ENCODE measurements around the gene SLC6A19.
"Not testable (repeated sequence)": the region's sequence is repeated elsewhere in the genome, so short reads cannot be mapped to it uniquely, and the experiment has no call there.

The SLC6A19 gene

GRCh38 chr5:1252681-1253080 is 51.3 kb downstream of the SLC6A19 start:
- H3K9me3 Mint-ChIP-seq: no peaks in the 10 kb centered on the region
- H3K27ac Mint-ChIP-seq: no peak overlapping the region
- H3K27me3 Mint-ChIP-seq: peaks cover under 1% of the 10 kb centered on the region
- H3K36me3 Mint-ChIP-seq (ENCODE audit: low read depth): no peaks in the 10 kb centered on the region
- H3K4me3 Mint-ChIP-seq: no peak overlapping the region
- H3K4me1 Mint-ChIP-seq (ENCODE audit: low read depth): peaks cover 15% of the 10 kb centered on the region

- peaks cover 15% of the 10 kb centered on the region for H3K4me1 Mint-ChIP-seq (ENCODE audit: low read depth)
Observed at GRCh38 chr5:1253456-1254105, 52.2 kb downstream of the SLC6A19 start.

GRCh38 chr5:1254196-1254595 is 52.8 kb downstream of the SLC6A19 start:
- Mint-ChIP-seq H3K36me3 (ENCODE audit: low read depth) (no peaks in the 10 kb centered on the region), H3K4me3 (no peak overlapping the region), H3K4me1 (ENCODE audit: low read depth) (peaks cover 15% of the 10 kb centered on the region), H3K9me3 (no peaks in the 10 kb centered on the region), H3K27me3 (no peaks in the 10 kb centered on the region), H3K27ac (no peak overlapping the region)

More at GRCh38 chr5:1253456-1254105, 52.2 kb downstream of the SLC6A19 start:
- no peaks in the 10 kb centered on the region for H3K36me3 Mint-ChIP-seq (ENCODE audit: low read depth)
- H3K4me3 Mint-ChIP-seq: no peak overlapping the region
- H3K27me3 Mint-ChIP-seq: no peaks in the 10 kb centered on the region
- H3K9me3 Mint-ChIP-seq: no peaks in the 10 kb centered on the region
- no peak overlapping the region for H3K27ac Mint-ChIP-seq

DNA sequence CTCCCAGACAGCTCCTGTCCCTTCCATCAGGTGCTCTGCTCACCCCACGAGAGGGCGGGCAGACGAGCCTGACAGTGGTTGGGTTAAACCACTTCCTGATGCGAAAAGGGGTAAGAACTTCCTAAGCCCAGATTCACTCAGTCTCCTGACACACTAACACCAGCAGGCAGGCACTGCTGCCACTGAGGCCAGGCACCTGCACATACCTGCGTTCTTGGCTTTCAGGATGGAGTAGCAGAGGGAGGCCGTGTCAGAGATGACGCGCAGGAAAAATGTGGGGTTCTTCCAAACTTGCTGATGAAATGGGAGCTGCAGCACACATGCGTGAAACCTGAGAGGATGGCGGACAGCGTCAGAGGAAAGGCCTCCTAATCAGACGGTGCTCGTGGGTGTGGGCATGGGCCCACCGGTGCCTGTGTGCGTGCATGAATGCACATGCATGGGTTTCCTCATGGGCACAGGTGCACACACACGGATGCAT is 53.7 kb downstream of the SLC6A19 start:
- peaks cover 15% of the 10 kb centered on the region for H3K4me1 Mint-ChIP-seq (ENCODE audit: low read depth)
- no peaks in the 10 kb centered on the region for H3K36me3 Mint-ChIP-seq (ENCODE audit: low read depth)
- no peak overlapping the region for H3K27ac Mint-ChIP-seq
- H3K9me3 Mint-ChIP-seq: no peaks in the 10 kb centered on the region
- H3K4me3 Mint-ChIP-seq: no peak overlapping the region
- no peaks in the 10 kb centered on the region for H3K27me3 Mint-ChIP-seq

DNA sequence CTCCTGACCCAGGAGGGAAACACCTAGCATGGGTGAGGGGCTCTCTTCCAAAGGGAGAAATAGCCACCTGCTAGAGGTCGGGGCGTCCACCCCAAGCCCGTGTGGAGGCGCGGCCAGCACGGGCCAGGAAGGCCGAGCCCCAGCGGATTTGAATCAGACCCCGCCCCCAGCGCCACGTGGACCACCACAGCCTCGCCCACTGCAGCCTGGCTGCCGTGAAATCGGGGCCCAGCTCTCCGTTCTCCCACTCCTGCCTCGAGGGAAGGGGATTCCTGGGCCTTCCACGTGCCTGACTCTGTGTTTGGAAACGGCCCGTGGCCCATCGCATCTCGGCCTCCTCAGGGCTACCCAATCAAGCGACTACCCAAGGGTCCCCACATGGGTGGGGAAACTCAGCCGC is 55.4 kb downstream of the SLC6A19 start:
- no peaks in the 10 kb centered on the region for H3K27me3 Mint-ChIP-seq

DNA sequence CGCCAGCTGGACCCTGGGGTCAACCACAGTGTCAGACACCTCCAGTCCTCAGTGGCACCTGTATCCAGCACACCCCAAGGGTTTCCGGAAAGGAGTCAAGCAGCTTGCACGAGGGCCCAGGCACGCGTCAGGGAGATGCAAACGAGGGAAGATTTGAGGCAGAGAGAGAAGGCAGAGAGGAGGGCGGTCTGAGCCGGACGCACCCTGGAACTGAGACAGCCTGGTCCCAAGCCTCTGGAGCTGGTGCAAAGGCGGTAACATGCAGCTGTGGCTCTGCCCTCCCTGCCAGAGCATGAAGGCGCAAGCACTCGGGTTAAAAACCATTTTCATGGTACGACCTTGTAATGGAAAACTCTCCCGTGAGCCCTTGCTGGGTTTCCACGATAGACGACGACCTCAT is 56.0 kb downstream of the SLC6A19 start:
- no peak overlapping the region for H3K27ac Mint-ChIP-seq
- no peaks in the 10 kb centered on the region for H3K9me3 Mint-ChIP-seq
- H3K4me1 Mint-ChIP-seq (ENCODE audit: low read depth): peaks cover 15% of the 10 kb centered on the region
- H3K27me3 Mint-ChIP-seq: no peaks in the 10 kb centered on the region
- H3K36me3 Mint-ChIP-seq (ENCODE audit: low read depth): peaks cover 5% of the 10 kb centered on the region
- no peak overlapping the region for H3K4me3 Mint-ChIP-seq

More for the DNA sequence above, 55.4 kb downstream of the SLC6A19 start:
- Mint-ChIP-seq H3K27ac (no peak overlapping the region), H3K4me1 (ENCODE audit: low read depth) (peaks cover 15% of the 10 kb centered on the region), H3K4me3 (no peak overlapping the region), H3K36me3 (ENCODE audit: low read depth) (no peaks in the 10 kb centered on the region), H3K9me3 (no peaks in the 10 kb centered on the region)

DNA sequence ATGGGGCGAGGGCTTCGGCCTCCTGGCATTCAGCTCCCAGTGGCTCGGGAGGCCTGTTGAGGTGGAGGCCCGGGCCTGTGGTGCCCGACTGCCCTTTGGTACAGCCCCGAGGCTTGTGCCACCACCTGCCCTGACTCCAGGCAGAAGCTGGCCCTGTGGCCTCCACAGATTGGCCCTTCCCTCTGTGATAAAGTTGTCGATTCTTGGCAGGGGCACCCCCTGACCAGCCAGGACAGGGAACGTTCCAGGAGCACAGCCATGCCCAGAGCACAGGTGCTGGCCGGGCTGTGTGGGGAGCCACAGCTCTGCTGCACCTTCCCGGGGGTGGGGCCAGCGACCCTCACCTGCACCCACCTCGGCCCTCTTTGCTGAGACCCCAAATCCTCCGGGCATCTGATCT is 56.4 kb downstream of the SLC6A19 start:
- no peaks in the 10 kb centered on the region for H3K27me3 Mint-ChIP-seq
- peaks cover 9% of the 10 kb centered on the region for H3K36me3 Mint-ChIP-seq (ENCODE audit: low read depth)
- H3K9me3 Mint-ChIP-seq: no peaks in the 10 kb centered on the region
- H3K4me3 Mint-ChIP-seq: no peak overlapping the region
- H3K27ac Mint-ChIP-seq: no peak overlapping the region
- H3K4me1 Mint-ChIP-seq (ENCODE audit: low read depth): peaks cover 15% of the 10 kb centered on the region

DNA sequence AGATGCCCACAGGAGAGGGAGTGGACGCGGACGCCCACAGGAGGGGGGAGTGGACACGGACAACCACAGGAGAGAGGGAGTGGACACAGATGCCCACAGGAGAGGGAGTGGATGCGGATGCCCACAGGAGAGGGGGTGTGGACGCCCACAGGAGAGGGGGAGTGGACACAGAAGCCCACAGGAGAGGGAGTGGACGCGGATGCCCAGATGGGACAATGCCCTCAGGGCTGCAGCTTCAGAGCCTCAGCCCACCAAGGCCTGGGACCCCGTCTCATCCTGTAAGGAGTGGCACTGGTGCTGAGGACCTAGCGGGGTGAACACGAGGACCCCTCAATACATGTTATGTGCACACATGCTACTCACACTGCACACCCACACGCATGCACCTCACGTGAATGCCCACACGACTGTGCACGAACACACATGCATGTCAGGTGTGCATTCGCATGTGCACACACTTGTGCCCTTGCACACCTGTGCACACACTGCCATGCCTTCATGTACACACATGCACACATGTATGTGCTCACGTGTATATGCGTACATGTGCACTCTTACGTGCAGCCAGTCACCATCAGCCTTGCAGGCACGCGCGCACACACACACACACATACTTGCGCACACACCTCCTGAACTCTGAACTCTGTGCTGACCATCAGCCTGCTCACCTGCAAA is 58.5 kb downstream of the SLC6A19 start:
- no peaks in the 10 kb centered on the region for H3K27me3 Mint-ChIP-seq
- H3K4me3 Mint-ChIP-seq: no peak overlapping the region
- no peaks in the 10 kb centered on the region for H3K9me3 Mint-ChIP-seq
- no peak overlapping the region for H3K27ac Mint-ChIP-seq
- peaks cover 16% of the 10 kb centered on the region for H3K36me3 Mint-ChIP-seq (ENCODE audit: low read depth)
- H3K4me1 Mint-ChIP-seq (ENCODE audit: low read depth): peaks cover 9% of the 10 kb centered on the region

DNA sequence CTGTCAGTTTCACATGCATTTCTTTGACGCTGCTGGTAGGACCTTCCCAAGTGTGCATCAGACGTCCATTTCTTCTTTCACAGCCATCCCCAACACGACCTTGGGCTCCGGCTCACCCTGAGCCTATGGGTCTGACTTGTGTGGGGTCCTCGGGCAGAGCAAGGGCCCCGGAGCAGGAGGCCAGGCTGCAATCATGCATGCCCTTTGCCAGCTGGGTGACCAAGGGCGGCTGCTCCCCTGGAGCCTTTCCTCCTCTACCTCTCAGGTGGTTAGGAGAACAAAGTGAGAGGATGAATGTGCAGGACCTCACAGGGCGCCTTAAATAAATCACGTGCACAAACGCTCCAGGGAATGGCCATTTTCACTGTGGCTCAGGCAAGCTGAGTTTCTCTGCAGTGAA is 60.2 kb downstream of the SLC6A19 start:
- Mint-ChIP-seq H3K4me3 (no peak overlapping the region), H3K9me3 (no peaks in the 10 kb centered on the region), H3K4me1 (ENCODE audit: low read depth) (no peaks in the 10 kb centered on the region), H3K27ac (no peak overlapping the region), H3K27me3 (no peaks in the 10 kb centered on the region), H3K36me3 (ENCODE audit: low read depth) (peaks cover 20% of the 10 kb centered on the region)

DNA sequence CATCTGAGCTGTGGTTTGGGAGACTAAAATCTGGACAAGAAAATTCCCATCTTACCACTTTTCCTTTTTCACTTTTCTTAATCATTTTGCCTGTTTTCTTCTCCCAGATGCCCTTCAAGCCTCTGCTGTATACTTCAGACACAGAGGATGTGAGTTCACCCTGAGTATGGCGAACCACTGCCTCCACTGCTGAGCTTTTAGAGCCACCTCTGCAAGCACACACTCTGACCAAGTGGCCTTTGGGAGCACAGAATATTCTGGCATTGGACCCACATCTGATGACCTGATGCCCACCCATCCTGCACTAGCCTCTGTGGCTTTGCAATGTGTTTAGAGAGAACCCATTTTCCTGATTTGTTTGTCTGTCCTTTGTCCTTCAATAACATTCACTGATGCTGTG is 61.0 kb downstream of the SLC6A19 start:
- Mint-ChIP-seq H3K4me1 (ENCODE audit: low read depth) (no peaks in the 10 kb centered on the region), H3K9me3 (no peaks in the 10 kb centered on the region), H3K27me3 (no peaks in the 10 kb centered on the region), H3K4me3 (no peak overlapping the region), H3K27ac (peak overlapping the region; percentile 43), H3K36me3 (ENCODE audit: low read depth) (peaks cover 26% of the 10 kb centered on the region)

DNA sequence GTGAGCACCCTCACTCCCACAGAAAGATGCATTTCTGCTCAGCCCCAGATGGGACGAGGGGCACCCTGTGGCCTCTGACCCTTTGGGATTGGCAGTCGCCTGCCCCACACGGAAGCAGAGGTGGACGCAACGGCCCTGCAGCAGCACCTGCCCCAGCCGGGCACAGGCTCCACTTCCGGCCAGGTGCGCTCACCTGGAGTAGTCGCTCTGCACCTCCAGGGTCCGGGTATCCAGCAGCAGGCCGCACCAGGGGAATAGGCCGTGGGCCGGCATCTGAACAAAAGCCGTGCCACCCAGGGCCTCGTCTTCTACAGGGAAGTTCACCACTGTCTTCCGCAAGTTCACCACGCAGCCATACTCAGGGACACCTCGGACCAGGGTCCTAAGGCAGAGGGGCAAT is 62.8 kb downstream of the SLC6A19 start:
- peaks cover 33% of the 10 kb centered on the region for H3K36me3 Mint-ChIP-seq (ENCODE audit: low read depth)
- no peaks in the 10 kb centered on the region for H3K27me3 Mint-ChIP-seq
- no peak overlapping the region for H3K4me3 Mint-ChIP-seq
- H3K4me1 Mint-ChIP-seq (ENCODE audit: low read depth): peaks cover 9% of the 10 kb centered on the region
- H3K27ac Mint-ChIP-seq: no peak overlapping the region
- H3K9me3 Mint-ChIP-seq: no peaks in the 10 kb centered on the region

GRCh38 chr5:1265026-1265425 is 63.6 kb downstream of the SLC6A19 start:
- Mint-ChIP-seq H3K9me3 (no peaks in the 10 kb centered on the region), H3K36me3 (ENCODE audit: low read depth) (peaks cover 33% of the 10 kb centered on the region), H3K27ac (no peak overlapping the region), H3K4me1 (ENCODE audit: low read depth) (peaks cover 14% of the 10 kb centered on the region), H3K4me3 (no peak overlapping the region), H3K27me3 (no peaks in the 10 kb centered on the region)

DNA sequence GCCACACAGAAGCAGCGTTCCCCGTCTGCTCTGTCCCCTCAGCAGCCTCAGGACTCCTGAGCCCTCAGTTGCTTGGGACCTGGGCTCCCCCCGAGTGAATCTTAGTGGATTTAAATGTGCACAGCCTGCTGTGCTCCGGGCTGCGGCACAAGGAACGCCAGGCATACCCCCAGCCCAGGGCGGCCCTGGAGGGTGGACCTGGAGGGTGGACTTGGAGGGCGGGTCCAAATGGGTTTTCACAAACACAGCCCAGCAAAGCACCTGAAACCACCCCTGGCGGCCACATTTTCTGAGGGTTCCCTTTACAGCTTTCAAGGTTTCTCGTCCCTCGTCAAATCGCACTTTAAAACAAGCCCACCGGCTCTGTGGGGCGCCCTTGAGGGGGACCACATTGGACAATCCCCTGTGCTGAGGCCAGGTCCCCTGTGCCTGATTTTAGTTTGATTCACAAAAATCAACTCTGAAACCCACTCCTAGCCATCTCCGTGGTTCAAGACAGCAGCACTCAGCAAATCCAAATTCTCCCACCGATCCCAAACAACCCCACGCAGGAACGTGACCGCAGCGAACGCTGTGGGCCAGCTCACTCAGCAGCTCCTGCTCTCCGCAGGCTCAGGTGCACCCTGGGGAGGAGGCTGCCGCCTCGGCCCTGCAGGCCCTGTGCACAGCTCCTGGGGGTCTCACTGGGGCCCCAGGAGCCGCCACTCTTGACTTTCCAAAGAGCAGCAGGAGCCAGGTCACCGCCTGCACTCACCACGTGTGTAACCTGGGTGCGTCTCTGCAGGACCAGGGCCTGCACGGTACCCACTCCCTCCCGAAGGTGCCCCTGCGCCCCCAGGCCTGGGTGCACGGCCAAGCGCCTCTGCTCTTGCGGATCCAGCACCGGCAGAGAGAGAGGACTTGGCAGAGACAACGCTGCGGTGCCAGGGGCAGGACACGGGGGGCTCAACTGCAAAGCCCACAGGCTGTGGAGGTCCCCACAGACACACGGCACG is 64.4 kb downstream of the SLC6A19 start:
- Mint-ChIP-seq H3K4me1 (ENCODE audit: low read depth) (peaks cover 14% of the 10 kb centered on the region), H3K36me3 (ENCODE audit: low read depth) (peaks cover 33% of the 10 kb centered on the region), H3K4me3 (no peak overlapping the region), H3K9me3 (no peaks in the 10 kb centered on the region), H3K27me3 (no peaks in the 10 kb centered on the region), H3K27ac (no peak overlapping the region)

GRCh38 chr5:1266791-1267190 is 65.4 kb downstream of the SLC6A19 start:
- H3K36me3 Mint-ChIP-seq (ENCODE audit: low read depth): peaks cover 36% of the 10 kb centered on the region
- peaks cover 14% of the 10 kb centered on the region for H3K4me1 Mint-ChIP-seq (ENCODE audit: low read depth)
- H3K4me3 Mint-ChIP-seq: no peak overlapping the region
- no peak overlapping the region for H3K27ac Mint-ChIP-seq
- no peaks in the 10 kb centered on the region for H3K9me3 Mint-ChIP-seq
- H3K27me3 Mint-ChIP-seq: no peaks in the 10 kb centered on the region

- H3K27me3 Mint-ChIP-seq, H3K27ac Mint-ChIP-seq, H3K4me3 Mint-ChIP-seq, H3K9me3 Mint-ChIP-seq: not testable (repeated sequence)
- H3K36me3 Mint-ChIP-seq (ENCODE audit: low read depth): peaks cover 32% of the 10 kb centered on the region
- peaks cover 14% of the 10 kb centered on the region for H3K4me1 Mint-ChIP-seq (ENCODE audit: low read depth)
Observed at GRCh38 chr5:1267464-1267863, 66.1 kb downstream of the SLC6A19 start.

Measured in stimulated activated naive CD8-positive, alpha-beta T cell treated with anti-CD3 and anti-CD28 coated beads, Interleukin-15, Interleukin-2, amounts not matched to agents 100 ng/mL and 50 ng/mL, for 24 hours (primary cell).